ENCODE measurements around the gene ATP6V1G3.

GRCh38 chr1:198492872-198493271 lies 47.6 kb downstream of the ATP6V1G3 start:
- no peak for TF ChIP-seq CTCF (conservative IDR thresholded peaks at IDR 0.05; ENCODE audit: low read depth, low read length)
- no peak for TF ChIP-seq ELK1 (IDR thresholded peaks at IDR 0.05; ENCODE audit: borderline replicate concordance, low read depth, low read length)
- TF ChIP-seq POLR2A (IDR thresholded peaks at IDR 0.05; ENCODE audit: low read depth, low read length): no peak
- TF ChIP-seq FOS (IDR thresholded peaks at IDR 0.05; ENCODE audit: low read depth, low read length): no peak
- peak; percentile 76 for TF ChIP-seq CEBPB (IDR thresholded peaks at IDR 0.05; ENCODE audit: low read depth, low read length)
- no peak for TF ChIP-seq SMC3 (IDR thresholded peaks at IDR 0.05; ENCODE audit: low read depth, low read length)
- TF ChIP-seq MAFK (IDR thresholded peaks at IDR 0.05; ENCODE audit: low read depth, low read length): no peak
- TF ChIP-seq RAD21 (IDR thresholded peaks at IDR 0.05; ENCODE audit: low read length): no peak
- TF ChIP-seq, protein P1, sequence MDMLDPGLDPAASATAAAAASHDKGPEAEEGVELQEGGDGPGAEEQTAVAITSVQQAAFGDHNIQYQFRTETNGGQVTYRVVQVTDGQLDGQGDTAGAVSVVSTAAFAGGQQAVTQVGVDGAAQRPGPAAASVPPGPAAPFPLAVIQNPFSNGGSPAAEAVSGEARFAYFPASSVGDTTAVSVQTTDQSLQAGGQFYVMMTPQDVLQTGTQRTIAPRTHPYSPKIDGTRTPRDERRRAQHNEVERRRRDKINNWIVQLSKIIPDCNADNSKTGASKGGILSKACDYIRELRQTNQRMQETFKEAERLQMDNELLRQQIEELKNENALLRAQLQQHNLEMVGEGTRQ (IDR thresholded peaks at IDR 0.05; ENCODE audit: low read depth, low read length): no peak

Measured in IMR-90 (cell line).